Vagina (tissue), 2 donors: Measurements from ENCODE around the gene HINT3.

ENCODE experiments used
- CTCF ChIP-seq, 3 experiments: fragments of 450-650 bp in 2 of 3; fragments of 200-600 bp in 1 of 3; sonication (generic) in 1 of 3; IDR thresholded peaks; one replicate each; pipeline ENCODE4 v1.5.1; 2017 to 2019; ENCODE audit warnings: antibody characterized with exemption in 3 of 3, mild to moderate bottlenecking in 2 of 3, moderate library complexity in 2 of 3
- POLR2A ChIP-seq, 2 donors: fragments of 450-650 bp; IDR thresholded peaks; one replicate each; pipeline ENCODE4 v1.6.1; 2017; ENCODE audit warnings: antibody characterized with exemption in 2 of 2, mild to moderate bottlenecking in 2 of 2, moderate library complexity in 2 of 2
- POLR2AphosphoS5 ChIP-seq, 2 donors: sonication (generic); formaldehyde crosslinking; IDR thresholded peaks; one replicate each; pipeline ENCODE4 v1.9.0; 2017; ENCODE audit warnings: antibody characterized with exemption in 2 of 2, mild to moderate bottlenecking in 2 of 2, low read depth in 1 of 2; ENCODE audit not compliant: insufficient read depth in 1 of 2

- TF ChIP-seq CTCF (IDR thresholded peaks at IDR 0.05): no peak
- TF ChIP-seq POLR2A (IDR thresholded peaks at IDR 0.05): no peak
- TF ChIP-seq POLR2AphosphoS5 (IDR thresholded peaks at IDR 0.05; ENCODE audit: insufficient read depth in 1 of 2, low read depth in 1 of 2): no peak
These were observed 11.7 kb upstream of the HINT3 start for GRCh38 chr6:125944896-125945295.
